Keratinocyte (primary cell): Measurements from ENCODE around the gene B4GALNT3.

Experiments used
- EZH2 ChIP-seq: IDR thresholded peaks from one replicate; pipeline ENCODE4 v1.6.1; 2012; ENCODE audit warnings: inconsistent platforms, mild to moderate bottlenecking, low read length, moderate library complexity
- TF ChIP-seq, protein P1 (sequence below), 3 experiments: IDR thresholded peaks in 1 of 3; conservative IDR thresholded peaks in 1 of 3; optimal IDR thresholded peaks in 1 of 3; 2 replicates in 2 of 3; 3 replicates in 1 of 3; pipeline versions ENCODE3 to v1.5.1; 2011; ENCODE audit warnings: low read length in 3 of 3, mild to moderate bottlenecking in 3 of 3, moderate library complexity in 2 of 3, control low read depth in 1 of 3, inconsistent platforms in 1 of 3; ENCODE audit not compliant: insufficient read depth in 2 of 3; ENCODE audit errors: extremely low read depth in 1 of 3

DNA sequence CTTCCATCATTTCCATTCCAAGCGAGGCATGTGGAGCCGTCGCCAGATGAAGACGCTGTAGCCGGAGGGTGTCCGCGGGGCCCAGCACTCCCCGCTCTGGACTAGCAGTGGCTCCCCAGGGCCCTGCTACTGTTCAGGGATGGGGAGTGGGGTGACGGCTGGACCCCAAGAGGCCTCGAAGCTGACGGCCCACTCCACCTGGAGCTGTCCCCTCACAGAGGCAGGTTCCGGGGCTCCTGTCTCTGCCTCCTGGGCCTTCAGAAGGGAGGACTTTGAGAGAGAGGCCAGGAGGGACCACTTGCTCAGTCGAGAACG, 101.6 kb downstream of the B4GALNT3 start:
- TF ChIP-seq, protein P1, sequence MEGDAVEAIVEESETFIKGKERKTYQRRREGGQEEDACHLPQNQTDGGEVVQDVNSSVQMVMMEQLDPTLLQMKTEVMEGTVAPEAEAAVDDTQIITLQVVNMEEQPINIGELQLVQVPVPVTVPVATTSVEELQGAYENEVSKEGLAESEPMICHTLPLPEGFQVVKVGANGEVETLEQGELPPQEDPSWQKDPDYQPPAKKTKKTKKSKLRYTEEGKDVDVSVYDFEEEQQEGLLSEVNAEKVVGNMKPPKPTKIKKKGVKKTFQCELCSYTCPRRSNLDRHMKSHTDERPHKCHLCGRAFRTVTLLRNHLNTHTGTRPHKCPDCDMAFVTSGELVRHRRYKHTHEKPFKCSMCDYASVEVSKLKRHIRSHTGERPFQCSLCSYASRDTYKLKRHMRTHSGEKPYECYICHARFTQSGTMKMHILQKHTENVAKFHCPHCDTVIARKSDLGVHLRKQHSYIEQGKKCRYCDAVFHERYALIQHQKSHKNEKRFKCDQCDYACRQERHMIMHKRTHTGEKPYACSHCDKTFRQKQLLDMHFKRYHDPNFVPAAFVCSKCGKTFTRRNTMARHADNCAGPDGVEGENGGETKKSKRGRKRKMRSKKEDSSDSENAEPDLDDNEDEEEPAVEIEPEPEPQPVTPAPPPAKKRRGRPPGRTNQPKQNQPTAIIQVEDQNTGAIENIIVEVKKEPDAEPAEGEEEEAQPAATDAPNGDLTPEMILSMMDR (optimal IDR thresholded peaks at IDR 0.05 in 1 of 3, IDR thresholded peaks at IDR 0.05 in 1 of 3, conservative IDR thresholded peaks at IDR 0.05 in 1 of 3; ENCODE audit: extremely low read depth in 1 of 3, insufficient read depth in 2 of 3, low read length in 3 of 3): no peak
- no peak for TF ChIP-seq EZH2
